ENCODE data around the gene RANBP10.

The RANBP10 gene

DNA sequence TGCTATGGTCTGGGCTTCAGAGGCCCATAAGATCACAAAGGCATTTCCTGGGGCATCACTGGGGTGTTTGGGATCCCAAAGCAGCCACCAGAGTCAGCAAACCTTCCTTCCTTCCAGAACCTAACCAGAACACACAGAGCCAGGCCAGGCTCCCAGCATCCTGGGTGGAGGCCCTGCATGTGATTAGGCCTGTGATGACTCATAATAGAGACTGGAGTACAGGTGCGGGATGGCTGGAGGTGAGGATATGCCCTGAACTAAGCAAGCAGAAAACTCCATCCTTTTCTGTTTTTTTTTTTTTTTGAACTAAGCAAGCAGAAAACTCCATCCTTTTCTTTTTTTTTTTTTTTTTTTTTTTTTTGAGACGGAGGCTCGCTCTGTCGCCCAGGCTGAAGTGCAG is 69.5 kb downstream of the RANBP10 start:
- DNase-seq = no peak

- no peak for DNase-seq
These were observed 71.6 kb downstream of the RANBP10 start for GRCh38 chr16:67734731-67735201.

- DNase-seq = no peak
These were observed 72.5 kb downstream of the RANBP10 start for GRCh38 chr16:67733734-67734470.

- no peak for DNase-seq
These were observed 74.6 kb downstream of the RANBP10 start for GRCh38 chr16:67731753-67732095.

GRCh38 chr16:67731071-67731752 is 75.1 kb downstream of the RANBP10 start:
- no peak for DNase-seq

DNA sequence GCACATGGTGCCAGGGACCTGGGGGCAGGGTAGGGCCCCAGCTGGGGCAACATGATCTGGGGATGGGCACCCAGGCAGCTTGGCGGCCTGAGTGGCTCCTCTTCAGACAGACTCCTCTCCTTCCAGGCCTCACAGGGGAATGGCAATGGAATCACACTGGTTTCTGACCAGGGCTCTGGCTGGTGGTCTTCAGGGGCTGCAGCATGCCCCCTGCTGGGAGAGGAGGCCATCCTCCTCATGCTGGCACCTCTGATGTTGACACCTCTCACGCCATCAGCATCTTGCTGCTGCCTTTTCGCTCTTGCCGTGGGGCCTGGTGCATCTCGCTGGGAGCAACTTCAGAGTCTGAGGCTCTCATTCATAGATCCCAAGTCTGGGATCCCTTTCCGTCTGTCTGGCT is 76.0 kb downstream of the RANBP10 start:
- DNase-seq = no peak

DNA sequence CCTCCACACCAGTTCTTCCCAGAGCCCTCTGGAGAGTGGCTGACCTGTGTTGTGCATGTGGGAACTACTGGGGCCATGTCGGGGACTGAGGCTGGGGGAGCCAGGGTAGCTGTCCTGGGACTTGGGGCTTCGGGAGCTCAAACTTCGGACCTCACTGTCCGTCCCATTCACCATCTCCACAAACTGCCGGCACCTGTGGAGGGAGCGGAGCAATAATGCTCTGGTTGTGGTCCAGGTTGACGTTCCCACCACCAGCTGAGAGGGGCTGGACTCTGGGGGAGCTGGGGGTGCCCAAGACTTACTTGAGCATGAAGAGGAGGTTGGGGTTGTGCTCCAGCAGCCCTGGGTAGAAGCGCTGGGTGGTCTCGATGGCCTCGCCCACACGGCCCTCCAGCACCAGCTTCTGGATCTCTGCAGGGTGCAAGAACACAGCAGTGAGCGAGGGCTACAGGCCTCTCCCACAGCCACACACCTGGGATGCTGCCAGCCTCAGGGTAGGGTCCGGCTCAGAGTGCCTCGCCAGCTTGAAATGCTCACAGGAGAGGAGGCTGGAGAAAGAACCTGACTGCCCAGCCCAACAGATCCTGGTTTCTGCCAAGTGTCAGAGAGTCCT is 76.6 kb downstream of the RANBP10 start:
- no peak for DNase-seq

GRCh38 chr16:67727521-67728485 is 78.6 kb downstream of the RANBP10 start:
- no peak for DNase-seq

- DNase-seq = no peak
These were observed 80.0 kb downstream of the RANBP10 start for GRCh38 chr16:67726106-67727034.

GRCh38 chr16:67723911-67724305 is 82.5 kb downstream of the RANBP10 start:
- no peak for DNase-seq

- peak; percentile 41 for DNase-seq
These were observed 83.0 kb downstream of the RANBP10 start for GRCh38 chr16:67723151-67723910.

DNA sequence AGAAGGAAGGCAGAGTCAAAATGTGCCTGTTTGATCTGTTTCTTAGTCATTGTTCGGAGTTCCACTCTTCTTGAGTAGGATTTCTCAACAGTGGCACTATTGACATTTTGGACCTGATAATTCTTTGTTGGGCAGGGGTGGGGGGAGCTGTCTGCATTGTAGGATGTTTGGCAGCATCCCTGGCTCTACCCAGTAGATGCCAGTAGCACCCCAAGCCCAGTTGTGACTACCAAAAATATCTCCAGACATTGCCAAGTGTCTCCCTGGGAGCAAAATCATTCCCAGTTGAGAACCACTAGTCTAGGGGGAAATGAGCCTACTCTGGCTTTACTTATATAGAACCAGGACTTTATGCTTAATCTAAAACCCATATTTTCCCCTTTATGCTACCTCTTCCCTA is 86.1 kb downstream of the RANBP10 start:
- DNase-seq = no peak

GRCh38 chr16:67719778-67720144 is 86.6 kb downstream of the RANBP10 start:
- DNase-seq = peak; percentile 51

DNA sequence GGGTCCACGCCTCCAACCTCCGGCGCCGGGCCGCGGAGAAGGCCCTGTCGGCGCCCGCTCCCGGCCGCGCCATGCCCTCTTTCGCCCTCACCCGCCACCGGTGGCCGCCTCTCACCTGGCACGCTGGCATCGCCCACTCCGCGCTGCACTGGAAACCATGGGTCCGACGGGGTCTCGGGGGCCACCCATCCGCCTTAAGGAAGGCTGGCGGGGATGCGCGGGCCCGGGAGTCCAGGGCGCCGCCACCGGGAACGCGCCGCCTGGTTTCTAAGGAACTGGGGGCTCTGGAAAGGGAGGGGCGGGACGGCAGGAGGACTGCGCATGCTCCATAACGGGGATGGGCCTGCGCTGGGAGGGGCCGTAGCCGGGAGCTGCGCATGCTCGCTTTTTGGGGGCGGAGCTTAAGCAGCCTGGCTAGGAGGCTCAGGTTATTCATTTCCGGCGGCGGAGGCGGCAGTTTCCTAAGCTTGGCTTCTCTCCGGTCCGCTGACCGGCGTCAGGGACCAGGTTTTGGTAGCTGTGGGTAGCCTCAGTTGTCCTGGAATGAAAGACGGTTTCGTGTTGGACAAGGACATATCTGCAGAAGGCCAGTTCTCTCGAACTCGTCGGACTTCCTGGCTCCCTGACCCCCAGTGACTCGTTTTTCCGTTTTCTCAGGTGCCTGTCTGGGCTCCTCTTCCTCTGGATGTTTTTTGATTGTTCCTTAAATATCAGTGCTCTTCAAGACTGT is 87.1 kb downstream of the RANBP10 start, which contains the start of gene GFOD2:
Gene GFOD2 (minus strand): TSS at position 269 of the 730 bp plus-strand sequence. CDS start 33,601 bp downstream, outside the sequence.
- DNase-seq = peak; percentile 93

- no peak for DNase-seq
These were observed 87.7 kb downstream of the RANBP10 start for GRCh38 chr16:67718668-67719047.

DNA sequence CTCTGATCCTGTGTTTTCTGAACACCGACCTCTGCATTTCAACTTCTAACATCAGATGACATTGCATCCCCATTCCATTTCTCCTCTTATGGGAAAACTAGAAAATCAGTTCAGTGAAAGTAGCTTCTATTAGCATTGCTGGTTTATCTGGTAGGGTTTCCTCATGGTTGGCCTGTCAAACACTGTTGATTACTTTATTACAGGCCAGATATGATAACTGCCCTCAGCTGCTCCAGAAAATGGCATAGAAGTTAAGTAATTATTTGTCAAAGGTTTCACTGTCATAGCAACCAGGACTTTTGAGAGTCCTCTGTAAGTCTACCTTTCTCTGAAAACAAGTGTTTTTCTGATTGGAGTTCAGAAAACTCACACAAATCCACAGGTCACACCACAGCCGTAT is 90.3 kb downstream of the RANBP10 start:
- no peak for DNase-seq

- DNase-seq = no peak
These were observed 91.8 kb downstream of the RANBP10 start for GRCh38 chr16:67714522-67714921.

DNA sequence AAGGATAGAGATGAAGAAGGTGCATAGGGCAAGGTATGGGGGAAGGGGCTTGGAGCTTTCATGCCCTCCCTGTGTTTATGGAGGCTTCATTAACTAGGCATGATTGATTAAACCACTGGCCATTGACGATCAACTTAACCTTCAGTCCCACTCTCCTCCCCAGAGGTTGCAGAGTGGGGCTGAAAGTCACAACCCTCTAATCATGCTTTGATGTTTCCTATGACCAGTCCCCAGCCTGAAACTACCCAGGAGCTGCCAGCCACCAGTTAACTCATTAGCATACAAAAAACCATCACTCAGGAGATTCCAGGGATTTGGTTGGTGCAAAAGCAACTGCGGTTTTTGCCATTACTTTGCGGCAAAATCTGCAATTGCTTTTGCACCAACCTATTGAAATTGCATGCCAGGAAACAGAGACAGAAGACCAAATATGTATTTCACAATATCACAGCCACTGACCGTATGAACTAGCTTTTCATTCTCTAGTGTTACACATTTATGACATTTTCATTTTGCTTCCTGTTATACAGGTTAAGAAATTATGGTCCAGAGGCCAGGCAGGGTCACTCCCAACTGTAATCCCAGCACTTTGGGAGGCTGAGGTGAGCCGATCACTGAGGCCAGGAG is 92.6 kb downstream of the RANBP10 start:
- DNase-seq = no peak

- DNase-seq = no peak
These were observed 95.8 kb downstream of the RANBP10 start for GRCh38 chr16:67710607-67711006.

- no peak for DNase-seq
These were observed 97.3 kb downstream of the RANBP10 start for GRCh38 chr16:67709050-67709449.

All from fibroblast of upper back skin (primary cell).